ENCODE data around the gene SPTBN1. TPM values are rescaled to one million over a fixed set of nuclear protein-coding genes. Genes with fewer than 3 reads are reported as not detected.

Gene SPTBN1
- total RNA-seq, 2 donors from 2014 or later, result 179 to 194 TPM

DNA sequence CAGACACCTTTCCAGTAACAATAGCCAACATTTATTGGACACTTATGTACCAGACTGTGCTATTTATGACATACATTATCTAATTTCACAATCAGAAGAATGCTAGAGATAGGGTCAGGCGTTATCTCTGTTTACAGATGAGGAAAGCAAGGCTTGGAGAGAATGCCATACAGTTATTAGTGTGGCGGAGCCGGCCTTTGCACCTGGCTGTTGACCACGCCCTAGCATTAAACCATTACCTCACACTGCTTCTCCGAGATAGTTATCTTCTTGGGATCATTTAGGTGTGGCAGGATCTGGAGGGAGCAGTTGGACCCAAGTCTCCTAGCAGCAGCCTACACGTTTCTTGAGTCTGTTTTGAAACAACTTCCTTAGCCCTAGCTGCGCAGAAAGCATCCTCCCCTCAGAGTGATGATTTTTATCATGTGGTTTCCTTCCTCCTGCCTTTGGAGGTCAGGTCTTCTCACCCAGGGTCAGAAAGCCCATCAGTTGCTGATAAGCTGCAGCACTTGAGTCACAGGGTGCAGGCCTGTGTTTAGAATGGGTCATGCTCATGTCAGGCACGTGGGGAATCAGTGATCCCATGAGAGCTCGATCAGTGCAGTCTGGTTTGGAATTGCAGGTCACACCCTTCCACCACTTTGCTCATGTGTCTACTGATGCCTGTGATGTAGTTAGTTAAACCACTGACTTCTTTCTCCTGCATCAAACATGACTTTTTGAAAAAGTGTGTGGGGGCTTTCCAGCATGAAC is 118.2 kb downstream of the SPTBN1 start:
- Mint-ChIP-seq H3K9me3 (no peaks in the 10 kb centered on the region), H3K4me3 (no peak overlapping the region), H3K27me3 (ENCODE audit: insufficient read depth) (no peaks in the 10 kb centered on the region), H3K36me3 (ENCODE audit: low read depth) (peaks cover 12% of the 10 kb centered on the region), H3K4me1 (peaks cover 79% of the 10 kb centered on the region), H3K27ac (no peak overlapping the region)
- Histone ChIP-seq H3K4me1 (ENCODE audit: control insufficient read depth, insufficient read depth, low read length) (peaks cover 29% of the 10 kb centered on the region), H3K36me3 (ENCODE audit: control insufficient read depth, insufficient read depth, low read length) (peaks cover 6% of the 10 kb centered on the region), H3K27me3 (ENCODE audit: control insufficient read depth, insufficient read depth, low read length, poor library complexity, severe bottlenecking) (no peaks in the 10 kb centered on the region), H3K9ac (ENCODE audit: extremely low read depth, low read length, poor library complexity, severe bottlenecking) (no peak overlapping the region), H3K4me3 (ENCODE audit: low read length) (no peak overlapping the region), H3K27ac (ENCODE audit: low read depth, low read length) (no peak overlapping the region), H3K9me3 (ENCODE audit: control insufficient read depth, low read length) (no peaks in the 10 kb centered on the region)
- TF ChIP-seq, protein P1, sequence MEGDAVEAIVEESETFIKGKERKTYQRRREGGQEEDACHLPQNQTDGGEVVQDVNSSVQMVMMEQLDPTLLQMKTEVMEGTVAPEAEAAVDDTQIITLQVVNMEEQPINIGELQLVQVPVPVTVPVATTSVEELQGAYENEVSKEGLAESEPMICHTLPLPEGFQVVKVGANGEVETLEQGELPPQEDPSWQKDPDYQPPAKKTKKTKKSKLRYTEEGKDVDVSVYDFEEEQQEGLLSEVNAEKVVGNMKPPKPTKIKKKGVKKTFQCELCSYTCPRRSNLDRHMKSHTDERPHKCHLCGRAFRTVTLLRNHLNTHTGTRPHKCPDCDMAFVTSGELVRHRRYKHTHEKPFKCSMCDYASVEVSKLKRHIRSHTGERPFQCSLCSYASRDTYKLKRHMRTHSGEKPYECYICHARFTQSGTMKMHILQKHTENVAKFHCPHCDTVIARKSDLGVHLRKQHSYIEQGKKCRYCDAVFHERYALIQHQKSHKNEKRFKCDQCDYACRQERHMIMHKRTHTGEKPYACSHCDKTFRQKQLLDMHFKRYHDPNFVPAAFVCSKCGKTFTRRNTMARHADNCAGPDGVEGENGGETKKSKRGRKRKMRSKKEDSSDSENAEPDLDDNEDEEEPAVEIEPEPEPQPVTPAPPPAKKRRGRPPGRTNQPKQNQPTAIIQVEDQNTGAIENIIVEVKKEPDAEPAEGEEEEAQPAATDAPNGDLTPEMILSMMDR (conservative IDR thresholded peaks at IDR 0.05), result no peak
- WGBS, 2 experiments (ENCODE audit: insufficient coverage in 1 of 2, insufficient read length in 1 of 2), result 93 to 95% methylated on average over 4 to 9 of the region's 9 CpGs
- no peak for DNase-seq

DNA sequence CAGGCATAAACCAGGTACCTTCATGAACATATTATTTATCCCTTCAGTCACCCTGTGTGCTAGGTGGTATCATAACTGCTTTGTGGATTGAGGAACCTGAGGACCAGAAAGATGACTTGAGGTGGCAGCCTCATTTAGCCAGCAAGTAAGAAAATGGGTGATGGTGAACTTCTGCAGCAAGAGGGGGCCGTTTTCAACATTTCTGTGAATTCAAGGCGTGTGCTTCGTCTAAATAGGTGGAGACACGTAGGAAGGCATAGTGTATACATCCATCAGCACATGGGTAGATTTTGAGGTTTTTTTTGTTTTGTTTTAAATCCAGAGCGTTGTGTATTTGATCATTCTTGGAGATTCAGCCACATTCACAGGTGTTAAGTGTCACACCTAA is 118.7 kb downstream of the SPTBN1 start:
- H3K4me3 Mint-ChIP-seq, result no peak overlapping the region
- H3K4me1 ChIP-seq (ENCODE audit: control insufficient read depth, insufficient read depth, low read length), result peaks cover 28% of the 10 kb centered on the region
- TF ChIP-seq, protein P1 (conservative IDR thresholded peaks at IDR 0.05), result peak; percentile 34

DNA sequence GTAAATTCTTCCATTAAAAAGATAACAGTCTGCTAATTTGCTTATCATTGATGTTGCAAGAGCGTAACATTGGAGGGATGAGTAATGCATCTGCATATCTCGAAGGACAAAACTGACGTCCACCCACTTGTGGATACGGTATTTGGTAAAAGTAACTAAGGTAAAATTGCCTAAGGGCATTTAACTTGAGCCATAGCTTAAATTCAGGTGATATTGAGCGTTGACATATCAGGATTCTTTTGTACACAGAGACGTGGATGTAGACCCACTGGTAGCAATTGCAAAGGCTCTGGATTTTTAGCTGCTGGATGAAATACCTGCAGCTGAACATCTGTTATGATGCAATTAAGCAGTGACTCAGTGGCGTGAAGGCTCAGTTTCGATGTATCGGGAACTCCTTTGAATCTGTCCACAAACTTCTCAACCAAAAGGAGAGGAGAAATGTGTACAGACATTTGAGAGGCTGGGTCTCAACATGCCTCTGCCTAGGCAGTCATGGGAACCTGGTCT is 119.3 kb downstream of the SPTBN1 start:
- Mint-ChIP-seq H3K36me3 (ENCODE audit: low read depth) (peaks cover 12% of the 10 kb centered on the region), H3K27me3 (ENCODE audit: insufficient read depth) (no peaks in the 10 kb centered on the region), H3K4me3 (no peak overlapping the region), H3K27ac (no peak overlapping the region), H3K4me1 (peaks cover 76% of the 10 kb centered on the region), H3K9me3 (no peaks in the 10 kb centered on the region)
- peaks cover 6% of the 10 kb centered on the region for H3K36me3 ChIP-seq (ENCODE audit: control insufficient read depth, insufficient read depth, low read length)
- no peaks in the 10 kb centered on the region for H3K9me3 ChIP-seq (ENCODE audit: control insufficient read depth, low read length)
- peaks cover 24% of the 10 kb centered on the region for H3K4me1 ChIP-seq (ENCODE audit: control insufficient read depth, insufficient read depth, low read length)
- no peaks in the 10 kb centered on the region for H3K27me3 ChIP-seq (ENCODE audit: control insufficient read depth, insufficient read depth, low read length, poor library complexity, severe bottlenecking)
- WGBS, 2 experiments (ENCODE audit: insufficient coverage in 1 of 2, insufficient read length in 1 of 2), result 92 to 96% methylated on average over 9 of the region's 9 CpGs
- no peak overlapping the region for H3K27ac ChIP-seq (ENCODE audit: low read depth, low read length)
- H3K9ac ChIP-seq (ENCODE audit: extremely low read depth, low read length, poor library complexity, severe bottlenecking), result no peak overlapping the region
- TF ChIP-seq, protein P1 (conservative IDR thresholded peaks at IDR 0.05), result no peak
- no peak overlapping the region for H3K4me3 ChIP-seq (ENCODE audit: low read length)
- no peak for DNase-seq

More for the DNA sequence above, 118.7 kb downstream of the SPTBN1 start:
- no peaks in the 10 kb centered on the region for H3K9me3 ChIP-seq (ENCODE audit: control insufficient read depth, low read length)
- 87 to 100% methylated on average over 2 to 5 of the region's 5 CpGs for WGBS, 2 experiments (ENCODE audit: insufficient coverage in 1 of 2, insufficient read length in 1 of 2)
- no peak overlapping the region for H3K27ac ChIP-seq (ENCODE audit: low read depth, low read length)
- no peaks in the 10 kb centered on the region for H3K27me3 ChIP-seq (ENCODE audit: control insufficient read depth, insufficient read depth, low read length, poor library complexity, severe bottlenecking)
- peaks cover 6% of the 10 kb centered on the region for H3K36me3 ChIP-seq (ENCODE audit: control insufficient read depth, insufficient read depth, low read length)
- Mint-ChIP-seq H3K36me3 (ENCODE audit: low read depth) (peaks cover 12% of the 10 kb centered on the region), H3K9me3 (no peaks in the 10 kb centered on the region), H3K27me3 (ENCODE audit: insufficient read depth) (no peaks in the 10 kb centered on the region), H3K4me1 (peaks cover 79% of the 10 kb centered on the region), H3K27ac (no peak overlapping the region)
- H3K9ac ChIP-seq (ENCODE audit: extremely low read depth, low read length, poor library complexity, severe bottlenecking), result no peak overlapping the region
- H3K4me3 ChIP-seq (ENCODE audit: low read length), result no peak overlapping the region
- DNase-seq, result no peak

Measured in endodermal cell (in vitro differentiated cells).